GM21786 (cell line): Measurements from ENCODE around the gene KDM5B.
A peak's percentile ranks its signal among the peaks of the same experiment; 100 is the strongest.
"Not testable (repeated sequence)": the region's sequence is repeated elsewhere in the genome, so short reads cannot be mapped to it uniquely, and the experiment has no call there.

Experiments
- ATAC-seq: cut with Tn5 transposase; IDR thresholded peaks from one replicate; pipeline ENCODE4 v1.9.1; 2021; ENCODE audit not compliant: unreplicated experiment

Gene KDM5B

GRCh38 chr1:202807926-202808757 lies at the start of gene KDM5B:
TSS of gene KDM5B (minus strand) at chr1:202808421. CDS start at chr1:202808305, 116 bp downstream.
- ATAC-seq: no peak

- no peak for ATAC-seq
Observed at GRCh38 chr1:202857136-202857610, 49.0 kb upstream of the KDM5B start.

GRCh38 chr1:202856014-202856413 lies 47.8 kb upstream of the KDM5B start:
- no peak for ATAC-seq

DNA sequence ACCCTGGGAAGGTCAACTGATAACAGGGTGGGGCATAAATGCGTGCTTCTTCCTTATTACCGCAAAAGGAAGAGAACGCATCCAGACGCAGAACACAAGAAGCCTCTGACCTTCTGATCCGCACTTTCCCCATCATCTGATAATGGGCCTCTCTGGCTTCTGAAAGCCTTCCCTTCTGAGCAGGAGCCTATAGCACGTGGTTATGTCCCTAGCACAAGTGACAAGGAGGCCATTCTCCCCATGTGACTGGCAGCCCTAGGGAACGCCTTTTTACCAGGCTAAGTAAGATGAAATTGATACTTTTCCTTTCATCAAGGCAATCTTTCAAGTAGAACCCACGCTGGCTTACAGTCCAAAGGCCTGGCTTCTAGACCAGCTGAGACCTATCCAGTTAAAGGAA lies 46.6 kb upstream of the KDM5B start:
- ATAC-seq: no peak

GRCh38 chr1:202852163-202852904 lies 44.1 kb upstream of the KDM5B start:
- no peak for ATAC-seq

GRCh38 chr1:202850593-202851362 lies 42.6 kb upstream of the KDM5B start:
- no peak for ATAC-seq

DNA sequence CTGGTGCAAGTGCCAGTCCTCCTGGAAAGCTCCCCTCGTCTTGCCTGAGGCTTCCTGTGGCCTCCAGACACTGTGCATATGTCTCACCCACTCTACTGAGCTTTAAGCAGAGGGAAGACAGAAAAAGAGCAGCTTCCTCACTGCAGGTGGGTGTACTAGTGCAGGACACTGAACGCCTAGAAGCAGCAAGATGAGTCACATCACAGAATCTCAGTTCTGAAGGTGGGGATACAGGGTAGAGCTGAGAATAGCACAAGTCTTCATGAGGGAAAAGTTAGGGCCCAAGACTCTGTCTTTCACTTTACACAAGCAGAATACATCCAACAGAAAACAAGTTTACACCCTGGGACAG lies 39.9 kb upstream of the KDM5B start:
- ATAC-seq: peak; percentile 59

- no peak for ATAC-seq
Observed at GRCh38 chr1:202844935-202845334, 36.7 kb upstream of the KDM5B start.

- ATAC-seq: no peak
Observed at GRCh38 chr1:202844259-202844658, 36.0 kb upstream of the KDM5B start.

DNA sequence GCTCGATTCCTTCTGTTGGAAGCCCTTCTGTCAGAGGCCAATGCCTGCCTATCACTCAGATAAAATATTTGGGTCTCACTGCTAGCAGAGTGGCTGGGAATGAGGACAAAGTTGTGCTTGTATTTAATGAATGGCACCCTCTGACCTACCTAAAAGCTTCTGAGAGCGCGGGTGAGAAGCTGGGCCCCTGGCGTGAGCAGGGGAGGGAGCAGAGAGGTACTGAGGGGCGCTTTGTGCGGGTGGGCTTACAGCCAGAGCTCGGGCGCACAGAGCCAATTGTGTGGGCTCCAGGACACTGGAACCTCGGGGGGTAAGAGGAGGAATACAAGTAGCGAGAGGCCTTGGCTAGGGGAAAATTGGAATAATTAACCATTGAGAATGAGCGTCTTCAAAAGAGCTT lies 34.9 kb upstream of the KDM5B start:
- ATAC-seq: no peak

GRCh38 chr1:202837746-202838262 lies 29.6 kb upstream of the KDM5B start:
- ATAC-seq: no peak

DNA sequence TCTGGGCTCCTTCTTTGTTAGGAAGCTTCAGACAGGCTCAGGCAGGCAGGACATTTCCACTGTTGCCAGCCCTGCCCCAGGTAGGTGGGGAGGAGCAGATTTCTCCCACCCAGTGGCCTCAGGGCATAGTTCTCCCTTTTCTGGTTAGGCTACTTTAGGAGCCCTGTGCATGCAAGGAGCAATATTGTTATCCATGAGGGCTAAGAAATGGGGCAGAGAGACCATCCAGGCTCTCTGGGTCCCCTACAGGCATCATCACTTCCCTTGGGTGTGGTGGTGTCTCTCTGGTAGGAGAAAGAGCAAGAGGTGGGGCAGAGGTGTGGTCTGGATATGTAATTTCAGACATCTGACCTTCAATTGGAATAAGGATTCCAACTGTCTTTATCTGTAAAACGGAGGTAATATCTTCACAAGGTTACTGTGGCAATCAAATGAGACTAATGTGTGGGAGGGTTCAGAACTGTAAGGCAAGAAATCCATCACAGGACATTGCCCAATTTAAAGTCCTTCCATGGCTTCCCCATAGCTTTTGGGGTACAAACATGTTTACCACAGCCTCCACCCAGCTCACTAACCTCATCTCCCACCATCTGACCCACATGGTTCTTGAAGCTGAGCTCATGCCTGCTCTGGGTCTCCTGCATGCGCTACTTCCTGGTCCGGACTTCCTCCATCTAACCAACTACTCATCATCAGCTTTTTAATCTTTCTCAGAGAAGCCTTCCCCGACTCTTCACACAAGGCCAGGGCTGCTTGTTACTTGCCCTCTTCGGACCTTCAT lies 28.6 kb upstream of the KDM5B start:
- ATAC-seq: no peak

DNA sequence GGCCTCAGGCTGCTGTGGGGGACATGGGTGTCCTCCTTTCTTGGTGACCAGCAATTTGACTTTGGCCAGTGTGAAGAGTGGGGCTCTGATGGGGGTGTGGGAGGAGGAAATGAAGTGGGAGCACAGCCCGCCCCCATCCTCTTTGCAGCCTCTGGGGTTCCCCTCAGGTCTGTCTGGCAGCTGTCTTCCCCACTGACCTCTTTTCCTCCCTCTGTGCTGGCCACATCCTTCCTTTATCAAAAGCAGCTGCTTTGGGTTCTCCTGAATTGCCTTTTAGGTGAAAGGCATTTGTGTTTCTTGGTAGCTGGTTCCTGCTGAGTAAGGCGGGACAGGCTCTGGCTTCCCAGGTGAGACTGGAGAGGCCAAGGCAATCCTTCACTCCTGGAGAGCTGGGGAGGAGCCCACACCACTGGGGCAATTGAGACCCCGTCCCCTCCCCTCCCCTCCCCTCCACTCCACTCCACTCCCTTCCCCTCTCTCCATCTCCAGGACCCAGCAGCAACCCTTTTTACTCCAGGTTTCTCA lies 27.4 kb upstream of the KDM5B start:
- ATAC-seq: no peak

DNA sequence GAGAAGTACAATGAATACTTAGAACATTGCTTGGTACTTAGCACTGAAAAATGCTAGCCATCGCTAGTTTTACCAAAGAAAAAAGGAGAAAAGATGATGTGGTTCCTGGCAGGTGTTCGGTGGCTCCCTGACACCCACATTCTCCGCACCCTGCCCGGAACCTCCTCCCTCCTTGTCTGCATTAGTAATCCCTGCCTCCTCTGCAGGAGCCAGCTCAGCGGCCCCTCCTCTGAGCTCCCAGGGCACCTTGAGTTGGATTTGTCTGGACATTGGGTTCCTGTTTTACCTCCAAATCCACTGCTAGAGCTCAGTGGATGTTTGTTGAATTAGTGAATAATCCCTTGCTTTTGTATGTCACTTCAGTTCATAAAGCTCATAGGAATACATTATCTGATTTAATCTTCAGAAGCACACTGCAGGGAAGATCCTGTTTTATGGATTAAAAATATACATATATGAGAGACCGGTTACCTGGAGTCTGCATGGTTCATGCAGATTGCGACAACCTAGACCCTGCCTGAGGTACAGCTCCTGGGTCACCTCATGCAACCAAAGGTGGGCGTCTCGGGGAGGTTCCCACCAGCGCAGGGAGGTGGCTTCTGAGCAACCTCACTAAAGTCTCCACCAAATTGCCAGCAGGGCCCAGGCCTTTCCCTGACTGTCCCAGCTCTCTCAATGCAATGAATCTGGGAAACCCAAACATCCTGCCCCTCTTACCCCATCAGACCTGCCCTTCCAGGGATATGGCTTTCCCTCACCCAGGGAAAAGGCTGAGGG lies 26.7 kb upstream of the KDM5B start:
- ATAC-seq: no peak

GRCh38 chr1:202831906-202832305 lies 23.7 kb upstream of the KDM5B start:
- ATAC-seq: no peak

DNA sequence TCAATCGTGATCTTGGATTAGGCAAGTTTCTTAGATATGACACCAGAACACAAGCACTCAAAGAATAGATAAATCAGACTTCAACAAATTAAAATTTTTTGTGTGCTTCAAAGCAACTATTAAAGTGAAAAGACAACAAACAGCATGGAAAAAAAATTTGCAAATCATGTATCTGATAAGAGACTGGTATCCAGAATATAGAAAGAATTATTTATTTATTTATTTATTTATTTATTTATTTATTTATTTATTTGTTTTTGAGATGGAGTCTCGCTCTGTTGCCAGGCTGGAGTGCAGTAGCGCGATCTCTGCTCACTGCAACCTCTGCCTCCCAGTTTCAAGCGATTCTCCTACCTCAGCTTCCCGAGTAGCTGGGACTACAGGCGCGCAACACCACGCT lies 21.0 kb upstream of the KDM5B start:
- not testable (repeated sequence) for ATAC-seq

DNA sequence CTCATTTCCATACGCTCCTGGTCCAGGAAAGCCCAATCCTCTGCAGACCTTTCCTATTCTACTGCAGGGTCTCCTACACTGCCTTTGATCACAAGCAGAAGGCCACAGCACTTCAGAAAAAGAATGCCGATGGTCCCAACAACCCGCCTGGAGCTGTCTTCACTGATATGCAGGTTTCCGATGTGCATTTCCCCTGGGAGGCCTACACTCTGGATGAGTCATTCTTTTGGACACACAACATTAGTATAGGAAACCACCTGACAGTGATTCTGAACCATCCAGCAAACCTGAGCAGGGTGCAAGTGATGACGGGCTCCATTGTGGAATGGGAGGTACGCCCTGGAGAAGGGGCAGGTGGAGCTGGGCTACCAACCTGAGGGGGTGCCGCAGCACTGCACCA lies 17.5 kb upstream of the KDM5B start:
- no peak for ATAC-seq

DNA sequence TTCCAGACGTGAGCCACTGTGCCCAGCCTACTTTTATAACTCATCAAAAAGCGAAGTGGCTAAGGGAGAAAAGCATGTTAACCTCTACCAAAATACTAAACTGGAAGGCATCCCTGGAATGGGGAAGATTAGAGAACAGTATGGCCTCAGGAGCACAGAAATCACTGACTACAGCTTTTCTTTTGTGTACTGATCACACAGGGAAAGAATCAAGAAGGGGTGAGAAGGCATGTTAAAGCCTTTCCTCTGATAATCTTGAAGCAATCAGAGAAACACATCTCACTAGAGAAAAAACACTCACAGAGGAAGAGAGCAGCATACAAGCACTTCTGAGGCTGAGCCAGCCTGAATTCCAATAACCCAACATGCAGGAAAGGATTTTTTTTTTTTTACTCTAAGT lies 13.2 kb upstream of the KDM5B start:
- ATAC-seq: no peak

DNA sequence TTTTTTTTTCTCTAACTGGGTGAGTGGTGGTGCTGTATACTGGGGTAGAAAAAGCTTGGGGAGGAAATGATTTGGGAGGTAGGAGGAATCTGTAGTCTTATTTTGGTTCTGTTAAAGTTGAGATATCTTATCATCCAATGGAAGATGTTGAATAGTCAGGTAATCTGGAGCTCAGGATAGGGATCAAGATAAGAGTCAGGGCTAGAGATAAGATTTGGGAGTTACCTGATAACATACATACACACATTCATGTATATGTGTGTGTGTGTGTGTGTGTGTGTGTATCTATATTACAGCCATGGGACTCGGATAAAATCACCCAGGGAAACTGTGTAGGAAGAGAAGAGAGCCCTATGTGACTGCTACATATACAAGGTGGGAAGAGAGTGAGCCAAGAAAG lies 10.6 kb upstream of the KDM5B start:
- no peak for ATAC-seq

DNA sequence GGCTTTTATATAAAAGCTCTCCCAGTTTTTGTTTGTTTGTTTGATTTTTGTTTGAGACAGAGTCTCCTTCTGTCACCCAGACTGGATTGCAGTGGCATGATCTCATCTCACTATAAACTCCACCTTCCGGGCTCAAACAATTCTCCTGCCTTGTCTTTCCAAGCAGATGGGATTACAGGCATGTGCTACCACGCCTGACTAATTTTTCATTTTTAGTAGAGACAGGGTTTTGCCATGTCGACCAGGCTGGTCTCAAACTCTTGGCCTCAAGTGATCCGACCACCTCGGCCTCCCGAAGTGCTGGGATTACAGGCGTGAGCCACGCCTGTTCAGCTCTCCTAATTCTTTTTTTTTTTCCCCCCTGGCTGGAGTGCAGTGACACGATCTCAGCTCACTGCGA lies 6.9 kb upstream of the KDM5B start:
- ATAC-seq: no peak
